IMR-90 (cell line): Measurements from ENCODE around the gene HOXB7. TPM values are rescaled to one million over a fixed set of nuclear protein-coding genes. Genes with fewer than 3 reads are reported as not detected.

Source experiments
- ATAC-seq: fragments of 200-7000 bp; cut with Tn5 transposase; 2 replicates; pipeline ENCODE4 v1.9.1; 2020; ENCODE audit warnings: low read depth, mild to moderate bottlenecking, moderate library complexity
- Bru-seq: library from RNA; stranded (reverse); fragments of 400-500 nt; gene quantifications from one replicate; lab custom pipeline; 2021; lab: Mats Ljungman, UMichigan
- BruChase-seq, 2 experiments: library from RNA; stranded (reverse); fragments of 400-500 nt; gene quantifications; one replicate each; lab custom pipeline; 2021; lab: Mats Ljungman, UMichigan
- BruUV-seq: library from RNA; stranded (reverse); fragments of 400-500 nt; replicated peaks from 2 replicates; lab custom pipeline; 2021; lab: Mats Ljungman, UMichigan
- CTCF ChIA-PET: fragments of 300-600 bp; formaldehyde crosslinking; extraction: SDS; loops from one replicate; lab custom pipeline; 2021; ENCODE audit warnings: antibody characterized with exemption; lab: Yijun Ruan, JAX
- POLR2A ChIA-PET: fragments of 300-600 bp; sonication (Branson Sonifier 250); formaldehyde crosslinking; loops from one replicate; lab custom pipeline; 2022; ENCODE audit warnings: antibody characterized with exemption; ENCODE audit not compliant: unreplicated experiment; lab: Charles Lee
- DNase-seq: peaks from one replicate; pipeline ENCODE4 v3.0.0; 2013
- H2AFZ ChIP-seq: replicated peaks from 2 replicates; pipeline ENCODE3; 2013; ENCODE audit warnings: low read length, mild to moderate bottlenecking; ENCODE audit not compliant: poor library complexity
- H2AK5ac ChIP-seq: 2 replicates; pipeline ENCODE4 v1.6.1; 2013; ENCODE audit warnings: low read depth, low read length, inconsistent platforms
- H2AK9ac ChIP-seq: replicated peaks from 2 replicates; pipeline ENCODE3; 2013; ENCODE audit warnings: mild to moderate bottlenecking, low read depth, low read length, moderate library complexity; ENCODE audit not compliant: poor library complexity
- H2BK120ac ChIP-seq: 2 replicates; pipeline ENCODE4 v1.6.1; 2013; ENCODE audit warnings: low read depth, low read length, inconsistent platforms
- H2BK15ac ChIP-seq: 3 replicates; pipeline ENCODE4 v1.6.1; 2013; ENCODE audit warnings: low read depth, low read length, inconsistent platforms
- H2BK20ac ChIP-seq: 2 replicates; pipeline ENCODE4 v1.6.1; 2013; ENCODE audit warnings: low read depth, mild to moderate bottlenecking, inconsistent platforms, low read length, moderate library complexity
- H2BK5ac ChIP-seq: 2 replicates; pipeline ENCODE4 v1.6.1; 2013; ENCODE audit warnings: mild to moderate bottlenecking, low read depth, low read length, inconsistent platforms; ENCODE audit not compliant: poor library complexity, severe bottlenecking
- H3K14ac ChIP-seq: replicated peaks from 2 replicates; pipeline ENCODE4 v1.6.1; 2013; ENCODE audit warnings: low read depth, low read length, inconsistent platforms
- H3K18ac ChIP-seq: 2 replicates; pipeline ENCODE4 v1.6.1; 2013; ENCODE audit warnings: low read depth, low read length, control low read depth
- H3K23ac ChIP-seq: 2 replicates; pipeline ENCODE4 v1.6.1; 2013; ENCODE audit warnings: low read depth, low read length, inconsistent platforms
- H3K27ac ChIP-seq: 2 replicates; pipeline ENCODE4 v1.5.1; 2013; ENCODE audit warnings: mild to moderate bottlenecking, control low read depth, low read length; ENCODE audit not compliant: insufficient read depth
- H3K27me3 ChIP-seq: 2 replicates; pipeline ENCODE4 v1.6.1; 2013; ENCODE audit warnings: low read length; ENCODE audit not compliant: control insufficient read depth, insufficient read depth
- H3K36me3 ChIP-seq: 2 replicates; pipeline ENCODE4 v1.6.1; 2013; ENCODE audit warnings: low read length, mixed read lengths; ENCODE audit not compliant: control insufficient read depth, insufficient read depth
- H3K4ac ChIP-seq: 2 replicates; pipeline ENCODE4 v1.6.1; 2013; ENCODE audit warnings: low read depth, low read length, inconsistent platforms
- H3K4me1 ChIP-seq: 2 replicates; pipeline ENCODE4 v1.6.1; 2013; ENCODE audit warnings: low read length, mixed read lengths; ENCODE audit not compliant: control insufficient read depth, insufficient read depth
- H3K4me2 ChIP-seq: 2 replicates; pipeline ENCODE4 v1.6.1; 2013; ENCODE audit warnings: low read depth, mild to moderate bottlenecking, control low read depth, low read length, moderate library complexity
- H3K4me3 ChIP-seq: 2 replicates; pipeline ENCODE4 v1.5.1; 2013; ENCODE audit warnings: low read depth, mild to moderate bottlenecking, control low read depth, low read length, moderate library complexity; ENCODE audit not compliant: insufficient read depth
- H3K56ac ChIP-seq: 2 replicates; pipeline ENCODE4 v1.6.1; 2013; ENCODE audit warnings: low read length, inconsistent platforms; ENCODE audit not compliant: insufficient read depth; ENCODE audit errors: extremely low read depth
- H3K79me1 ChIP-seq, 2 experiments: 2 replicates each; pipeline ENCODE4 v1.6.1; 2013; ENCODE audit warnings: low read length in 2 of 2, inconsistent platforms in 1 of 2, low read depth in 1 of 2
- H3K9ac ChIP-seq: 2 replicates; pipeline ENCODE4 v1.6.1; 2013; ENCODE audit warnings: low read depth, low read length, control low read depth
- H3K9me1 ChIP-seq: 2 replicates; pipeline ENCODE4 v1.6.1; 2013; ENCODE audit warnings: low read length, inconsistent platforms; ENCODE audit not compliant: insufficient read depth
- H3K9me3 ChIP-seq: 2 replicates; pipeline ENCODE4 v1.6.1; 2013; ENCODE audit warnings: low read length; ENCODE audit not compliant: control insufficient read depth, insufficient read depth
- H4K20me1 ChIP-seq: 2 replicates; pipeline ENCODE4 v1.6.1; 2013; ENCODE audit warnings: low read length, inconsistent platforms; ENCODE audit not compliant: insufficient read depth
- H4K5ac ChIP-seq: 2 replicates; pipeline ENCODE4 v1.6.1; 2013; ENCODE audit warnings: mild to moderate bottlenecking, low read depth, low read length, control low read depth
- H4K8ac ChIP-seq, 2 experiments: 2 replicates each; pipeline ENCODE4 v1.6.1; 2013; ENCODE audit warnings: low read depth in 2 of 2, low read length in 2 of 2, control low read depth in 1 of 2, inconsistent platforms in 1 of 2
- H4K91ac ChIP-seq: 2 replicates; pipeline ENCODE4 v1.6.1; 2013; ENCODE audit warnings: low read depth, low read length, inconsistent platforms; ENCODE audit not compliant: insufficient read depth
- BHLHE40 ChIP-seq: fragments of 150-350 bp; IDR thresholded peaks from 2 replicates; pipeline ENCODE4 v1.6.1; 2016; ENCODE audit warnings: mild to moderate bottlenecking, low read depth, low read length
- FOS ChIP-seq: fragments of 150-350 bp; IDR thresholded peaks from 2 replicates; pipeline ENCODE4 v1.6.1; 2016; ENCODE audit warnings: low read depth, low read length
- MAZ ChIP-seq: IDR thresholded peaks from 2 replicates; pipeline ENCODE4 v1.6.1; 2012; ENCODE audit warnings: low read depth, mild to moderate bottlenecking, low read length, improper control_type of control experiment, moderate library complexity, borderline replicate concordance
- USF2 ChIP-seq: fragments of 150-350 bp; IDR thresholded peaks from 2 replicates; pipeline ENCODE4 v1.6.1; 2017; ENCODE audit warnings: mild to moderate bottlenecking, antibody characterized with exemption, low read length, low read depth
- WGBS, 2 experiments: methylation state at CpG; one replicate each; pipeline versions ENCODE4 v1.1.5 to v1.1.7; 2013; ENCODE audit warnings: missing lambda C conversion rate in 2 of 2; ENCODE audit not compliant: insufficient read length in 1 of 2; ENCODE audit errors: extremely low coverage in 2 of 2; 5-methylcytosine and 5-hydroxymethylcytosine counted together
- dilution Hi-C: fragments of 300-500 bp; cut with HindIII; formaldehyde crosslinking; loops from one replicate; pipeline ENCODE4 v1.14.3; 2018; ENCODE audit warnings: low sequenced_read_pairs; ENCODE audit not compliant: unreplicated experiment
- in situ Hi-C: fragments of 300-500 bp; cut with MboI; formaldehyde crosslinking; loops from 3 replicates; pipeline ENCODE4 v1.14.3; 2019; ENCODE audit warnings: low sequenced_read_pairs, inconsistent platforms, mixed read lengths
- intact Hi-C: fragments of 100-400 bp; cut with micrococcal nuclease; formaldehyde crosslinking; loops from 2 replicates; pipeline ENCODE4 v1.10.0; 2022
- long read RNA-seq: library from polyadenylated mRNA; unstranded; transcript quantifications from one replicate; pipeline ENCODE4 v2.0.0, GENCODE V29; 2021; ENCODE audit not compliant: unreplicated experiment
- polyA plus RNA-seq, 3 experiments: library from polyadenylated mRNA; depleted of rRNA; stranded (reverse); fragments of >200 nt; gene quantifications; 2 replicates each; pipeline ENCODE4 v1.2.3, GENCODE V29; 2012; ENCODE audit warnings: low replicate concordance in 1 of 3
- total RNA-seq: library from RNA; depleted of rRNA; stranded (reverse); fragments of >200 nt; gene quantifications from 2 replicates; pipeline ENCODE4 v1.2.3, GENCODE V29; 2012; rRNA removed

The HOXB7 gene
- total RNA-seq (1.8 and 3.3 TPM in 2 replicates), polyA plus RNA-seq (2012; rRNA removed) (6.7 and 7.5 TPM in 2 replicates), Bru-seq, nascent RNA (percentile 52 among the genes with signal in this experiment), BruChase-seq, experiment 1, labeled RNA remaining after a 6-hour chase (percentile 52 among the genes with signal in this experiment), BruChase-seq, experiment 2, labeled RNA remaining after a 2-hour chase (percentile 45 among the genes with signal in this experiment)
- polyA plus RNA-seq (2012; cell fraction: cytosol; rRNA removed): 5.2 and 6.4 TPM in 2 replicates
- polyA plus RNA-seq (2012; cell fraction: nucleus; rRNA removed; ENCODE audit: low replicate concordance): 1.8 and 2.6 TPM in 2 replicates
- long read RNA-seq, transcript HOXB7-201 (2 exons, 1,371 nt): major isoform, 20 of 25 reads
- long read RNA-seq, partial matches to known transcripts: 4 of 25 reads
- long read RNA-seq, other reads (novel, unspliced or antisense): 1 of 25 reads

DNA sequence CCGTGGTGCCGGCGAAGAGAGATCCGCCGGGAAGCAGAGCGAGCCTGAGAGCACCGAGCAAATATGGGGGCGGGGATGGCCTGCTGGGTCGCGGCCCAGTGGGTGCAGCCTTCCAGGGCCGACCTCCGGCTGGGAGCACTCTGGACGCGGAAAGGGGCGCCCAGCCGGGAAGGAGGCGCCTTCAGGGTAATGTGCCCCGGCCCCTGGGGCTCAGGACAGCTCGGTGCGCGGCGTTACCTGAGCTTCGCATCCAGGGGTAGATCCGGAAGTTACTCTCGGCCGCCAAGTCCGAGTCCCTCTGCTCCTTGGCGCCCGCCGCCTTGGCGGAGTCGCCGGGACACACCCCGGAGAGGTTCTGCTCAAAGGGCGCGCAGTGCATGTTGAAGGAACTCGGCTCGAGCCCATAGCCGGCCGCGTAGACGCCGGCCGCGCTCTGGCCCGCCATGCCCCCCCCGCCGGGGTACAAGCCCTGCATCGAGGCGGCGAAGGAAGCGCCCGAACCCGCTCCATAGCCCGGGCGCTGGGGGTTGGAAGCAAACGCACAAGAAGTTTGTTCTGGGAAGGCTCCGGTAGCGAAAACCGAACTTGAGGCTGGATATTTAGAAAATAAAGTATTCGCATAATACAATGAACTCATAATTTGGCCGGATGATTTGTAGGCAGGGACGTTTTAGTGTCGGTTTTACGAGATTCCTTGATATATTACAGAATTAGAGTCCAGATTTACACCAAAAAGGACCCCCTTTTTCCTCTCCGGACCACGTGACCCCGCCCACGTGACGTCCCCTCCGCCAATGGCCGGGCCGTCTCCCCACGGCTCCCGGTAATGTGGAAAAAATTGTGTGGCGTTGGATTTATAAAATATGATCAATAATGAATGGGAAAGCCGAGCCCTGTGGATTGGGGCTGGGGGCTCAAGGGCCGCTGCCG, at the start of gene HOXB7:
HOXB7 (minus strand) TSS at position 736 of the 930 bp plus-strand sequence; CDS start at position 637, 99 bp downstream.
- H3K9me1 ChIP-seq: 0 out of 2 replicates have a peak, but pooled peaks cover 3% of the 10 kb centered on the region
- peak; percentile 50 for ATAC-seq
- peaks cover 4% of the 10 kb centered on the region for H3K27me3 ChIP-seq

More for the DNA sequence above, at the start of gene HOXB7:
- 0% methylated on average over 11 of the region's 79 CpGs; no CpG with 5 or more reads in 1 of the 2 experiments for WGBS, 2 experiments
- peak within 1 kb of the TSS; percentile 96 for H3K56ac ChIP-seq
- DNase-seq: peak; percentile 62
- 0 out of 2 replicates have a peak within 1 kb of the TSS, but pooled peaks have one; percentile 42 for H2BK20ac ChIP-seq
- H3K4me1 ChIP-seq: peaks cover 14% of the 10 kb centered on the region
- TF ChIP-seq USF2 (peak; percentile 100), BHLHE40 (no peak), MAZ (peak; percentile 7; the same call in 1 of the 2 replicates), FOS (peak; percentile 91)
- H2BK5ac ChIP-seq: peak within 1 kb of the TSS; percentile 87
- H3K4me3 ChIP-seq: peak within 1 kb of the TSS; percentile 63
- peak within 1 kb of the TSS; percentile 84 for H2AK5ac ChIP-seq
- peaks cover 7% of the 10 kb centered on the region for H3K36me3 ChIP-seq
- H4K20me1 ChIP-seq: no peaks in the 10 kb centered on the region
- H2BK15ac ChIP-seq: peak within 1 kb of the TSS; percentile 62; the same call in 2 of the 3 replicates
- H3K79me1 ChIP-seq: peaks cover 9 to 40% of the 10 kb centered on the region in 2 experiments; a peak in 3 of 4 replicates
- H3K4me2 ChIP-seq: peak within 1 kb of the TSS; percentile 91
- H4K5ac ChIP-seq: peak within 1 kb of the TSS; percentile 95
- peak within 1 kb of the TSS; percentile 81 for H3K18ac ChIP-seq
- intact Hi-C loops (loop anchor here (1.0 kb wide), 1 partner anchor 12 kb away; no protein-coding TSS in a partner anchor), in situ Hi-C loops (no loop called here), dilution Hi-C loops (no loop called here)
- peak within 1 kb of the TSS; percentile 97 for H3K9ac ChIP-seq
- H2BK120ac ChIP-seq: peak within 1 kb of the TSS; percentile 77
- H4K91ac ChIP-seq: peak within 1 kb of the TSS; percentile 90
- H3K23ac ChIP-seq: peak within 1 kb of the TSS; percentile 90
- peak within 1 kb of the TSS; percentile 96 for H2AK9ac ChIP-seq
- H3K27ac ChIP-seq: peak within 1 kb of the TSS; percentile 93
- CTCF ChIA-PET: interaction anchor here (0.7 kb wide), 1 partner anchor 16 kb away, joined by 4 read pairs; no protein-coding TSS in a partner anchor
- POLR2A ChIA-PET: interaction anchor here (0.5 to 1.1 kb wide), 3 partner anchors 11 to 264 kb away, joined by 3 to 5 read pairs (median 4); no protein-coding TSS in a partner anchor
- H4K8ac ChIP-seq: peak within 1 kb of the TSS; percentile 93 to 95
- H3K9me3 ChIP-seq: no peaks in the 10 kb centered on the region
- H3K14ac ChIP-seq: peak within 1 kb of the TSS; percentile 69
- H2AFZ ChIP-seq: peak within 1 kb of the TSS; percentile 94
- BruUV-seq: no TSS peak
- peak within 1 kb of the TSS; percentile 82 for H3K4ac ChIP-seq
